ENCODE results near the gene BBS9. TPM values are rescaled to one million over a fixed set of nuclear protein-coding genes. Genes with fewer than 3 reads are reported as not detected.

The BBS9 gene
- total and polyA plus RNA-seq, 2 donors (not counting 1 experiment from before 2014, with no cell fraction given), result 8.4 to 45.2 TPM

DNA sequence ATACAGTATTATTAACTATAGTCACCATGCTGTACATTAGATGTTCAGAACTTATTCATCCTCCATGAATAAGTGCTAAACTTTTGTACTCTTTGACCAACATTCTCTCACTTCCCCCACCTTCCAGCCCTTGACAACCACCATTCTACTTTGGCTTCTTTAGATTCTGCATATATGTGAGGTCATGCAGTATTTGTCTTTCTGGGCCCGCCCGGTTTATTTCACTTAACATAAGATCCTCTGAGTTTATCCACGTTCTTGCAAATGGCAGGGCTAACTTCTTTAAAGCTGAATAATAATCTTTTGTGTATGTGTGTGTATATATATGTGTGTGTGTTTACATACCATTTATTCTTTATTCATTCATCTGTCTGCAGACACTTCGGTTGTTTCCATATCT is 336.8 kb downstream of the BBS9 start:
- POLR2A ChIA-PET, result no interaction called here
- DNase-seq (no peak), ATAC-seq (ENCODE audit: low read depth) (no peak)
- no peaks in the 10 kb centered on the region for H3K4me1 Mint-ChIP-seq
- Histone ChIP-seq H3K27ac (ENCODE audit: low read length in 2 of 2) (no peak overlapping the region), H3K4me1 (ENCODE audit: control insufficient read depth in 2 of 2, insufficient read depth in 2 of 2, low read length in 2 of 2) (no peaks in the 10 kb centered on the region), H3K4me3 (ENCODE audit: control extremely low read depth in 1 of 5, extremely low read depth in 1 of 5, insufficient read depth in 1 of 5, low read depth in 2 of 5, low read length in 4 of 5) (no peak overlapping the region), H3K9me3 (ENCODE audit: control extremely low read depth in 1 of 3, control insufficient read depth in 2 of 3, insufficient read depth in 1 of 3, low read length in 2 of 3) (no peaks in the 10 kb centered on the region), H3K36me3 (replicated peaks in 1 of 2; ENCODE audit: control extremely low read depth in 1 of 2, control insufficient read depth in 1 of 2, extremely low read depth in 1 of 2, insufficient read depth in 2 of 2, low read length in 1 of 2) (no peaks in the 10 kb centered on the region), H3K4me2 (replicated peaks; ENCODE audit: low read depth, low read length, poor library complexity, severe bottlenecking) (no peak overlapping the region), H3K79me2 (ENCODE audit: control insufficient read depth, insufficient read depth, low read length) (no peaks in the 10 kb centered on the region), H2AFZ (ENCODE audit: insufficient read depth, low read depth, low read length, poor library complexity, severe bottlenecking) (no peak overlapping the region), H3K9ac (ENCODE audit: low read length) (no peak overlapping the region), H4K20me1 (ENCODE audit: control insufficient read depth, insufficient read depth, low read length, poor library complexity, severe bottlenecking) (no peaks in the 10 kb centered on the region), H3K27me3 (replicated peaks in 1 of 4; ENCODE audit: control extremely low read depth in 1 of 4, control insufficient read depth in 3 of 4, insufficient read depth in 4 of 4, low read length in 3 of 4) (no peaks in the 10 kb centered on the region)
- peaks cover 4% of the 10 kb centered on the region for H3K9me3 Mint-ChIP-seq (ENCODE audit: insufficient read depth)
- H3K4me3 Mint-ChIP-seq, result no peak overlapping the region
- no CpG with 5 or more reads among the region's 4 CpGs for WGBS (ENCODE audit: insufficient coverage)
- TF ChIP-seq, protein P1, sequence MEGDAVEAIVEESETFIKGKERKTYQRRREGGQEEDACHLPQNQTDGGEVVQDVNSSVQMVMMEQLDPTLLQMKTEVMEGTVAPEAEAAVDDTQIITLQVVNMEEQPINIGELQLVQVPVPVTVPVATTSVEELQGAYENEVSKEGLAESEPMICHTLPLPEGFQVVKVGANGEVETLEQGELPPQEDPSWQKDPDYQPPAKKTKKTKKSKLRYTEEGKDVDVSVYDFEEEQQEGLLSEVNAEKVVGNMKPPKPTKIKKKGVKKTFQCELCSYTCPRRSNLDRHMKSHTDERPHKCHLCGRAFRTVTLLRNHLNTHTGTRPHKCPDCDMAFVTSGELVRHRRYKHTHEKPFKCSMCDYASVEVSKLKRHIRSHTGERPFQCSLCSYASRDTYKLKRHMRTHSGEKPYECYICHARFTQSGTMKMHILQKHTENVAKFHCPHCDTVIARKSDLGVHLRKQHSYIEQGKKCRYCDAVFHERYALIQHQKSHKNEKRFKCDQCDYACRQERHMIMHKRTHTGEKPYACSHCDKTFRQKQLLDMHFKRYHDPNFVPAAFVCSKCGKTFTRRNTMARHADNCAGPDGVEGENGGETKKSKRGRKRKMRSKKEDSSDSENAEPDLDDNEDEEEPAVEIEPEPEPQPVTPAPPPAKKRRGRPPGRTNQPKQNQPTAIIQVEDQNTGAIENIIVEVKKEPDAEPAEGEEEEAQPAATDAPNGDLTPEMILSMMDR (IDR thresholded peaks at IDR 0.05), result no peak
- TF ChIP-seq EZH2 (IDR thresholded peaks at IDR 0.05; ENCODE audit: borderline replicate concordance, insufficient read depth, low read depth, low read length, poor library complexity, severe bottlenecking), result no peak
- intact Hi-C loops (cut with micrococcal nuclease), result no loop called here
- H3K27me3 Mint-ChIP-seq, result no peaks in the 10 kb centered on the region
- CTCF ChIA-PET, result no interaction called here
- no peak overlapping the region for H3K27ac Mint-ChIP-seq

DNA sequence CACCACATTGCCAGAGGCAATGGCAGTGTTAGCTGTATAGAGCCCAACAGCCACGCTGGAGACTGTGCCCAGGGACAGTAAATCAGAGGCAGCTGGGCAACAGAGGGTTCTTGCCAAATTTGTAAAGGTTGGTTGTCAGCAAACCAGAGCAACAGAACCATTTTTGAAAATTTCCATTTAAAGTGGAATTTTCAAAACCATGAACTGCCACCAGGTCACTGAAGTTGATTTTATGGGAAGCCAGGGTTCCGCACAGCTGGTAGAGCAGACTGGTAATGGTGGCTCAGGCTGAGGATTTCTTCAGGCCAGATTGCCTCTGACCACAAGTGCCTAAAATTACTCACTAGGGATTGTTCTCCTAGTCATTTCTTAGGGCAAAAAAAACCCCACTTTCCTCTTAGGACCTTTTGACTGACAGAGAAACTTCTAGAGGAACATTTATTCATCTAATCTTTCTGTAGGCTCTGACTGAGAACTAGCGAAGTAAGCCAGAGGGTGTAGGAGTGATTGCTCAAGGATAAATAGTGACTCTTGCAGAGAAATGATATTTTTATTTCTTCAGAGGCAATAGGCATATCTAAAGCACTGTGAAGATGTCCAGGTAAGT is 342.4 kb downstream of the BBS9 start:
- intact Hi-C loops (cut with micrococcal nuclease), result no loop called here
- Histone ChIP-seq H2AFZ (ENCODE audit: insufficient read depth, low read depth, low read length, poor library complexity, severe bottlenecking) (no peak overlapping the region), H3K27me3 (replicated peaks in 1 of 4; ENCODE audit: control extremely low read depth in 1 of 4, control insufficient read depth in 3 of 4, insufficient read depth in 4 of 4, low read length in 3 of 4) (no peaks in the 10 kb centered on the region), H3K4me1 (ENCODE audit: control insufficient read depth in 2 of 2, insufficient read depth in 2 of 2, low read length in 2 of 2) (no peaks in the 10 kb centered on the region), H3K4me2 (replicated peaks; ENCODE audit: low read depth, low read length, poor library complexity, severe bottlenecking) (no peak overlapping the region), H3K9me3 (ENCODE audit: control extremely low read depth in 1 of 3, control insufficient read depth in 2 of 3, insufficient read depth in 1 of 3, low read length in 2 of 3) (no peaks in the 10 kb centered on the region), H4K20me1 (ENCODE audit: control insufficient read depth, insufficient read depth, low read length, poor library complexity, severe bottlenecking) (no peaks in the 10 kb centered on the region), H3K27ac (ENCODE audit: low read length in 2 of 2) (no peak overlapping the region), H3K4me3 (ENCODE audit: control extremely low read depth in 1 of 5, extremely low read depth in 1 of 5, insufficient read depth in 1 of 5, low read depth in 2 of 5, low read length in 4 of 5) (no peak overlapping the region), H3K9ac (ENCODE audit: low read length) (no peak overlapping the region), H3K79me2 (ENCODE audit: control insufficient read depth, insufficient read depth, low read length) (no peaks in the 10 kb centered on the region), H3K36me3 (replicated peaks in 1 of 2; ENCODE audit: control extremely low read depth in 1 of 2, control insufficient read depth in 1 of 2, extremely low read depth in 1 of 2, insufficient read depth in 2 of 2, low read length in 1 of 2) (no peaks in the 10 kb centered on the region)
- POLR2A ChIA-PET, result no interaction called here
- H3K4me3 Mint-ChIP-seq, result no peak overlapping the region
- no peak overlapping the region for H3K27ac Mint-ChIP-seq
- WGBS (ENCODE audit: insufficient coverage), result no CpG with 5 or more reads among the region's 3 CpGs
- CTCF ChIA-PET, result no interaction called here
- peaks cover 4% of the 10 kb centered on the region for H3K9me3 Mint-ChIP-seq (ENCODE audit: insufficient read depth)
- DNase-seq (no peak), ATAC-seq (ENCODE audit: low read depth) (no peak)
- no peaks in the 10 kb centered on the region for H3K27me3 Mint-ChIP-seq
- H3K4me1 Mint-ChIP-seq, result no peaks in the 10 kb centered on the region
- TF ChIP-seq, protein P1 (IDR thresholded peaks at IDR 0.05), result no peak
- no peak for TF ChIP-seq EZH2 (IDR thresholded peaks at IDR 0.05; ENCODE audit: borderline replicate concordance, insufficient read depth, low read depth, low read length, poor library complexity, severe bottlenecking)

Measured in B cell (primary cell).